ENCODE data around the gene HRCT1. TPM values are rescaled to one million over a fixed set of nuclear protein-coding genes. Genes with fewer than 3 reads are reported as not detected.

HRCT1 gene
- polyA plus RNA-seq, 3 donors = not detected

- Mint-ChIP-seq H3K9me3 (peaks cover 0 to 2% (median 0%) of the 10 kb centered on the region in 7 donors), H3K27me3 (ENCODE audit: low read depth in 3 of 3) (peaks cover 3 to 9% (median 4%) of the 10 kb centered on the region in 3 donors), H3K4me3 (no peak overlapping the region), H3K4me1 (peaks cover 4% of the 10 kb centered on the region), H3K27ac (no peak overlapping the region), H3K36me3 (no peaks in the 10 kb centered on the region)
- intact Hi-C loops (cut with micrococcal nuclease) = loop anchor here in 1 of 2 donors (5.0 kb wide), 1 partner anchor 46 kb away; no protein-coding TSS in a partner anchor
- H3K9me3 ChIP-seq (replicated peaks in 1 of 2; ENCODE audit: control insufficient read depth in 1 of 2, insufficient read depth in 1 of 2, low read length in 2 of 2) = no peaks in the 10 kb centered on the region
- H3K27me3 ChIP-seq (ENCODE audit: control insufficient read depth in 2 of 2, insufficient read depth in 2 of 2, low read length in 2 of 2) = peaks cover 0 to 3% of the 10 kb centered on the region in 2 donors
- no CpG with 5 or more reads among the region's 2 CpGs for WGBS (ENCODE audit: insufficient coverage)
- no peaks in the 10 kb centered on the region for H4K20me1 ChIP-seq (ENCODE audit: insufficient read depth, low read length)
- no peak overlapping the region for H3K27ac ChIP-seq (ENCODE audit: low read depth in 1 of 2, low read length in 2 of 2)
- H3K4me2 ChIP-seq (replicated peaks; ENCODE audit: extremely low read depth, low read length, poor library complexity, severe bottlenecking) = no peak overlapping the region
- DNase-seq = no peak
- H3K36me3 ChIP-seq (replicated peaks in 1 of 2; ENCODE audit: control insufficient read depth in 1 of 2, insufficient read depth in 2 of 2, low read length in 2 of 2) = no peaks in the 10 kb centered on the region
- no peaks in the 10 kb centered on the region for H3K79me2 ChIP-seq (ENCODE audit: insufficient read depth, low read length)
- no peak overlapping the region for H2AFZ ChIP-seq (ENCODE audit: insufficient read depth, low read depth, low read length, poor library complexity, severe bottlenecking)
- no peak for TF ChIP-seq CTCF (IDR thresholded peaks at IDR 0.05)
- H3K9ac ChIP-seq (ENCODE audit: insufficient read depth, low read length, poor library complexity, severe bottlenecking) = no peak overlapping the region
- H3K4me3 ChIP-seq (replicated peaks in 1 of 3; ENCODE audit: low read depth in 2 of 3, low read length in 3 of 3) = no peak overlapping the region
- peaks cover 0 to 4% of the 10 kb centered on the region in 2 donors for H3K4me1 ChIP-seq (ENCODE audit: control insufficient read depth in 1 of 2, insufficient read depth in 2 of 2, low read length in 2 of 2)
Observed at GRCh38 chr9:35948451-35948850, 42.4 kb downstream of the HRCT1 start.

- H3K4me2 ChIP-seq (replicated peaks; ENCODE audit: extremely low read depth, low read length, poor library complexity, severe bottlenecking) = no peak overlapping the region
- no peaks in the 10 kb centered on the region for H4K20me1 ChIP-seq (ENCODE audit: insufficient read depth, low read length)
- Mint-ChIP-seq H3K36me3 (no peaks in the 10 kb centered on the region), H3K27me3 (ENCODE audit: low read depth in 3 of 3) (peaks cover 3 to 9% (median 4%) of the 10 kb centered on the region in 3 donors), H3K4me3 (no peak overlapping the region), H3K9me3 (peaks cover 0 to 2% (median 0%) of the 10 kb centered on the region in 7 donors), H3K27ac (no peak overlapping the region), H3K4me1 (peaks cover 4% of the 10 kb centered on the region)
- DNase-seq = no peak
- H3K9ac ChIP-seq (ENCODE audit: insufficient read depth, low read length, poor library complexity, severe bottlenecking) = no peak overlapping the region
- H3K27ac ChIP-seq (ENCODE audit: low read depth in 1 of 2, low read length in 2 of 2) = no peak overlapping the region
- peaks cover 0 to 4% of the 10 kb centered on the region in 2 donors for H3K4me1 ChIP-seq (ENCODE audit: control insufficient read depth in 1 of 2, insufficient read depth in 2 of 2, low read length in 2 of 2)
- H3K9me3 ChIP-seq (replicated peaks in 1 of 2; ENCODE audit: control insufficient read depth in 1 of 2, insufficient read depth in 1 of 2, low read length in 2 of 2) = no peaks in the 10 kb centered on the region
- H3K36me3 ChIP-seq (replicated peaks in 1 of 2; ENCODE audit: control insufficient read depth in 1 of 2, insufficient read depth in 2 of 2, low read length in 2 of 2) = no peaks in the 10 kb centered on the region
- no peaks in the 10 kb centered on the region for H3K79me2 ChIP-seq (ENCODE audit: insufficient read depth, low read length)
- intact Hi-C loops (cut with micrococcal nuclease) = loop anchor here in 1 of 2 donors (5.0 kb wide), 1 partner anchor 47 kb away; no protein-coding TSS in a partner anchor
- TF ChIP-seq CTCF (IDR thresholded peaks at IDR 0.05) = no peak
- H3K27me3 ChIP-seq (ENCODE audit: control insufficient read depth in 2 of 2, insufficient read depth in 2 of 2, low read length in 2 of 2) = peaks cover 0 to 3% of the 10 kb centered on the region in 2 donors
- no peak overlapping the region for H3K4me3 ChIP-seq (replicated peaks in 1 of 3; ENCODE audit: low read depth in 2 of 3, low read length in 3 of 3)
- no CpG with 5 or more reads among the region's 2 CpGs for WGBS (ENCODE audit: insufficient coverage)
- H2AFZ ChIP-seq (ENCODE audit: insufficient read depth, low read depth, low read length, poor library complexity, severe bottlenecking) = no peak overlapping the region
Observed at GRCh38 chr9:35948901-35949318, 42.9 kb downstream of the HRCT1 start.

All from CD14-positive monocyte (primary cell).